ENCODE data around the gene PCDHGC5. TPM values are rescaled to one million over a fixed set of nuclear protein-coding genes. Genes with fewer than 3 reads are reported as not detected.

The PCDHGC5 gene
- total and polyA plus RNA-seq, 2 of the 8 experiments (the other 6 are each of a cell fraction or from before 2014, with no cell fraction given) = 0.41 to 1.1 TPM

GRCh38 chr5:141475625-141476131, 13.2 kb upstream of the PCDHGC5 start, which contains the start of gene PCDHGC3 (continued):
- no peak for TF ChIP-seq MAFK (IDR thresholded peaks at IDR 0.05; ENCODE audit: low read depth, low read length)
- no peak for TF ChIP-seq HDAC2 (IDR thresholded peaks at IDR 0.05; ENCODE audit: borderline replicate concordance in 1 of 2, low read depth in 2 of 2, low read length in 2 of 2)
- no peak for TF ChIP-seq POU5F1 (IDR thresholded peaks at IDR 0.05; ENCODE audit: low read depth, low read length)
- no peak for TF ChIP-seq TCF12 (IDR thresholded peaks at IDR 0.05; ENCODE audit: low read depth, low read length)
- TF ChIP-seq EGR1 (IDR thresholded peaks at IDR 0.05; ENCODE audit: borderline replicate concordance, low read depth, low read length) = no peak
- no peak for TF ChIP-seq GABPA (IDR thresholded peaks at IDR 0.05; ENCODE audit: borderline replicate concordance, insufficient read depth, low read length)
- TF ChIP-seq BCL11A (IDR thresholded peaks at IDR 0.05; ENCODE audit: low read depth in 2 of 2, low read length in 2 of 2) = no peak
- peak; percentile 18; the same call in 1 of the 2 replicates for TF ChIP-seq TAF1 (IDR thresholded peaks at IDR 0.05; ENCODE audit: low read depth, low read length)
- no peak for TF ChIP-seq POLR2AphosphoS5 (IDR thresholded peaks at IDR 0.05; ENCODE audit: low read depth, low read length)
- no peak for TF ChIP-seq EZH2 (IDR thresholded peaks at IDR 0.05; ENCODE audit: low read depth, low read length, severe bottlenecking)
- TF ChIP-seq SIN3A (conservative IDR thresholded peaks at IDR 0.05 in 1 of 2, IDR thresholded peaks at IDR 0.05 in 1 of 2; ENCODE audit: low read depth in 1 of 2, low read length in 2 of 2) = no peak; a peak in 1 of 4 replicates
- TF ChIP-seq KDM1A (IDR thresholded peaks at IDR 0.05; ENCODE audit: borderline replicate concordance, low read length) = no peak
- no peak for TF ChIP-seq PHF8 (conservative IDR thresholded peaks at IDR 0.05; ENCODE audit: low read depth, low read length)
- TF ChIP-seq CBX5 (IDR thresholded peaks at IDR 0.05; ENCODE audit: low read depth, low read length) = no peak
- no peak for TF ChIP-seq GTF2F1 (IDR thresholded peaks at IDR 0.05; ENCODE audit: borderline replicate concordance, low read depth, low read length)
- no peak for TF ChIP-seq CBX8 (IDR thresholded peaks at IDR 0.05; ENCODE audit: borderline replicate concordance, low read depth, low read length)
- no peak for TF ChIP-seq EP300 (IDR thresholded peaks at IDR 0.05; ENCODE audit: borderline replicate concordance in 1 of 2, low read depth in 2 of 2, low read length in 2 of 2)
- no peak for TF ChIP-seq CEBPB (IDR thresholded peaks at IDR 0.05; ENCODE audit: low read depth, low read length)
- no peak for TF ChIP-seq FOSL1 (IDR thresholded peaks at IDR 0.05; ENCODE audit: insufficient read depth, low read depth, low read length)
- TF ChIP-seq KDM5A (IDR thresholded peaks at IDR 0.05; ENCODE audit: low read length) = no peak
- no peak for TF ChIP-seq RXRA (IDR thresholded peaks at IDR 0.05; ENCODE audit: insufficient read depth, low read depth, low read length)
- peak; percentile 31 to 63 (median 49); a peak in 3 of 4 replicates for TF ChIP-seq CTCF (IDR thresholded peaks at IDR 0.05; ENCODE audit: control extremely low read depth in 1 of 3, insufficient read depth in 1 of 3, low read depth in 1 of 3, low read length in 3 of 3)
- TF ChIP-seq BRCA1 (IDR thresholded peaks at IDR 0.05; ENCODE audit: low read depth, low read length) = no peak

Measured in H1 (cell line).